ENCODE data around the gene LPO. TPM values are rescaled to one million over a fixed set of nuclear protein-coding genes. Genes with fewer than 3 reads are reported as not detected.

Gene LPO
- total RNA-seq, 2 experiments from 2014 or later = not detected

GRCh38 chr17:58247511-58248363 is 9.4 kb downstream of the LPO start:
- Mint-ChIP-seq H3K9me3 (no peaks in the 10 kb centered on the region), H3K36me3 (ENCODE audit: low read depth) (no peaks in the 10 kb centered on the region), H3K27ac (no peak overlapping the region), H3K27me3 (ENCODE audit: low read depth) (peaks cover 15% of the 10 kb centered on the region), H3K4me3 (no peak overlapping the region), H3K4me1 (ENCODE audit: low read depth) (peaks cover 11% of the 10 kb centered on the region)
- no peak for DNase-seq
- intact Hi-C loops (cut with micrococcal nuclease) = loop anchor here (2.0 to 5.0 kb wide), 3 partner anchors 45 to 169 kb away; partner anchors contain the start of gene RNF43
- CTCF ChIA-PET = interaction anchor here (0.6 to 1.4 kb wide), 4 partner anchors 11 to 186 kb away, joined by 3 to 5 read pairs (median 4); no protein-coding TSS in a partner anchor

DNA sequence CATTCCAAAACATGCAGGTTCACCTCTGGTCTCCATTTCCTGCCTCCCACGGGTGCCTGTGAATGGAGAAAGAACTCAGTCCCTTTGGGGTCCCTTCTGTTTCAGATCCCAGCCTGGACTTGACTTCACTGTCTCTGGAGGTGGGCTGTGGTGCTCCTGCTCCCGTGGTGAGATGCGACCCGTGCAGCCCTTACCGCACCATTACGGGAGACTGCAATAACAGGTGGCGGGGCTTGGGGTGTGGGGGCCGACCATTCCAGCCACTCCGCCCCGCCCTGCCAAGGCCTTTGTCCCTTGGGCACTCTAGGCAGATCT is 10.5 kb downstream of the LPO start:
- intact Hi-C loops (cut with micrococcal nuclease) = loop anchor here (1.0 to 5.0 kb wide), 4 partner anchors 47 to 198 kb away; partner anchors contain the start of gene RNF43

GRCh38 chr17:58249270-58250133 is 11.1 kb downstream of the LPO start:
- H3K4me1 Mint-ChIP-seq (ENCODE audit: low read depth) = peaks cover 11% of the 10 kb centered on the region
- CTCF ChIA-PET = interaction anchor here (0.6 to 2.1 kb wide), 28 partner anchors 8 to 357 kb away, joined by 3 to 13 read pairs (median 4); partner anchors contain the start of genes LPO, MKS1, MPO and RNF43
- peaks cover 3% of the 10 kb centered on the region for H3K27me3 Mint-ChIP-seq (ENCODE audit: low read depth)
- H3K36me3 Mint-ChIP-seq (ENCODE audit: low read depth) = no peaks in the 10 kb centered on the region
- H3K27ac Mint-ChIP-seq = no peak overlapping the region
- peak overlapping the region; percentile 72 for H3K4me3 Mint-ChIP-seq
- intact Hi-C loops (cut with micrococcal nuclease) = loop anchor here (1.0 to 5.0 kb wide), 4 partner anchors 47 to 198 kb away; partner anchors contain the start of gene RNF43
- H3K9me3 Mint-ChIP-seq = no peaks in the 10 kb centered on the region
- peak; percentile 82 for DNase-seq

More for the DNA sequence above, 10.5 kb downstream of the LPO start:
- Mint-ChIP-seq H3K27ac (no peak overlapping the region), H3K27me3 (ENCODE audit: low read depth) (peaks cover 4% of the 10 kb centered on the region), H3K4me1 (ENCODE audit: low read depth) (peaks cover 11% of the 10 kb centered on the region), H3K4me3 (peak overlapping the region; percentile 27), H3K9me3 (no peaks in the 10 kb centered on the region), H3K36me3 (ENCODE audit: low read depth) (no peaks in the 10 kb centered on the region)
- CTCF ChIA-PET = interaction anchor here (0.9 to 2.1 kb wide), 13 partner anchors 14 to 240 kb away, joined by 3 to 13 read pairs (median 7); partner anchors contain the start of gene RNF43
- DNase-seq = no peak

DNA sequence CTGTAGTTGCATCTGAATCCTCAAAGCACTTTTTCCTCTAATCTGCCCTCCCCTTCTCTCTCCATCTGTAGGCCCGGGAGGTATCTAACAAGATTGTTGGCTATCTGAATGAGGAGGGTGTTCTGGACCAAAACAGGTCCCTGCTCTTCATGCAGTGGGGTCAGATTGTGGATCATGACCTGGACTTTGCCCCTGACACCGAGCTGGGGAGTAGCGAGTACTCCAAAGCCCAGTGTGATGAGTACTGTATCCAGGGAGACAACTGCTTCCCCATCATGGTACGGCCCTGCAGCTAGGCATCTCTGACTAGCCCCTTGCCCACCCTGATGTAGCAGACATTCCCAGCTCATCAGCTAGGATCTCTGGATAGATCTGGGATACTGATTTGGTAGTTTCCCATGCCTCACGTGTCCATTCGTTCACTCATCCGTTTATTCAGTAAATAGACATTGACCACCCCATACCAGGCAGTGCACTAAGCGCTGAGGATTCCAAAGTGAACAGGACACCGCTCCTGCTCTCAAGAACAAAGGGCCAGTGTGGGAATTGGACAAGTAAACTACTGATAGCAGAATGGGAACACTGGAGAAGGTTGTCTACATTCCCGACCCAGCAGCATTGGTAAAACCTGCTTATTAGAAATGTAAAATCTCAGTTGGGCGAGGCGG is 12.1 kb downstream of the LPO start:
- no peak for DNase-seq
- CTCF ChIA-PET = interaction anchor here (0.6 to 2.1 kb wide), 28 partner anchors 9 to 447 kb away, joined by 3 to 13 read pairs (median 4); partner anchors contain the start of genes LPO, MKS1, MPO and RNF43
- H3K9me3 Mint-ChIP-seq = no peaks in the 10 kb centered on the region
- peaks cover 3% of the 10 kb centered on the region for H3K27me3 Mint-ChIP-seq (ENCODE audit: low read depth)
- intact Hi-C loops (cut with micrococcal nuclease) = no loop called here
- peaks cover 11% of the 10 kb centered on the region for H3K4me1 Mint-ChIP-seq (ENCODE audit: low read depth)
- H3K27ac Mint-ChIP-seq = no peak overlapping the region
- H3K36me3 Mint-ChIP-seq (ENCODE audit: low read depth) = no peaks in the 10 kb centered on the region
- H3K4me3 Mint-ChIP-seq = no peak overlapping the region

DNA sequence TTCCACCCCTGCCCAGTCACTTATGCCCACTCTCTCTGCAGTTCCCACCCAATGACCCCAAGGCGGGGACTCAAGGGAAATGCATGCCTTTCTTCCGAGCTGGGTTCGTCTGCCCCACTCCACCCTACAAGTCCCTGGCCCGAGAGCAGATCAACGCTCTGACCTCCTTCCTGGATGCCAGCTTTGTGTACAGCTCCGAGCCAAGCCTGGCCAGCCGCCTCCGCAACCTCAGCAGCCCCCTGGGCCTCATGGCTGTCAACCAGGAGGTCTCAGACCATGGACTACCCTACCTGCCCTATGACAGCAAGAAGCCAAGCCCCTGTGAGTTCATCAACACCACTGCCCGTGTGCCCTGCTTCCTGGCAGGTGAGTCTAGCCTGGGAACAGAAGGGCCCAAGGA is 13.8 kb downstream of the LPO start:
- H3K9me3 Mint-ChIP-seq = no peaks in the 10 kb centered on the region
- DNase-seq = no peak
- H3K36me3 Mint-ChIP-seq (ENCODE audit: low read depth) = no peaks in the 10 kb centered on the region
- H3K4me1 Mint-ChIP-seq (ENCODE audit: low read depth) = peaks cover 11% of the 10 kb centered on the region
- intact Hi-C loops (cut with micrococcal nuclease) = no loop called here
- H3K27ac Mint-ChIP-seq = no peak overlapping the region
- H3K4me3 Mint-ChIP-seq = no peak overlapping the region
- CTCF ChIA-PET = no interaction called here
- H3K27me3 Mint-ChIP-seq (ENCODE audit: low read depth) = peaks cover 4% of the 10 kb centered on the region

GRCh38 chr17:58253082-58253481 is 14.7 kb downstream of the LPO start:
- intact Hi-C loops (cut with micrococcal nuclease) = no loop called here
- CTCF ChIA-PET = no interaction called here
- no peak for DNase-seq
- Mint-ChIP-seq H3K36me3 (ENCODE audit: low read depth) (no peaks in the 10 kb centered on the region), H3K4me1 (ENCODE audit: low read depth) (peaks cover 9% of the 10 kb centered on the region), H3K9me3 (no peaks in the 10 kb centered on the region), H3K27ac (no peak overlapping the region), H3K4me3 (no peak overlapping the region), H3K27me3 (ENCODE audit: low read depth) (peaks cover 6% of the 10 kb centered on the region)

GRCh38 chr17:58254803-58255202 is 16.4 kb downstream of the LPO start:
- peaks cover 5% of the 10 kb centered on the region for H3K4me1 Mint-ChIP-seq (ENCODE audit: low read depth)
- no peak overlapping the region for H3K27ac Mint-ChIP-seq
- H3K27me3 Mint-ChIP-seq (ENCODE audit: low read depth) = peaks cover 10% of the 10 kb centered on the region
- no peak overlapping the region for H3K4me3 Mint-ChIP-seq
- intact Hi-C loops (cut with micrococcal nuclease) = no loop called here
- H3K9me3 Mint-ChIP-seq = no peaks in the 10 kb centered on the region
- CTCF ChIA-PET = interaction anchor here (0.6 to 1.2 kb wide), 2 partner anchors 63 to 396 kb away, joined by 3 read pairs; no protein-coding TSS in a partner anchor
- H3K36me3 Mint-ChIP-seq (ENCODE audit: low read depth) = no peaks in the 10 kb centered on the region
- no peak for DNase-seq

DNA sequence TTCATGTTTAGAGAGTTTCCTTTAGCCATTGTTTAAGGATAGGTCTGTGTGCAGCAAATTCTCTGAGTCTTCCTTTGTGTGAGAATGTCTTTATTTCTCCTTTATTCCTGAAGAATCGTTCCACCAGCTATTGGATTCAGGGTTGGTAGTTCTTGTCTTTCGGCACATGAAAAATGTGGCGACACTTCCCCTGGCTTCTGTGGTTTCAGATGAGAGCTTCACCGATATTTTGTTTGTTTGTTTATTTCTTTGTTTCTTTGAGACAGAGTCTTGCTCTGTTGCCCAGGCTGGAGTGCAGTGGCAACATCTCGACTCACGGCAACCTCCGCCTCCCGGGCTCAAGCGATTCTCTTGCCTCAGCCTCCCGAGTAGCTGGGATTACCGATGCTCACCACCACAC is 23.8 kb downstream of the LPO start:
- CTCF ChIA-PET = no interaction called here
- no peak for DNase-seq
- no peak overlapping the region for H3K4me3 Mint-ChIP-seq
- no peaks in the 10 kb centered on the region for H3K9me3 Mint-ChIP-seq
- H3K27me3 Mint-ChIP-seq (ENCODE audit: low read depth) = peaks cover 41% of the 10 kb centered on the region
- H3K36me3 Mint-ChIP-seq (ENCODE audit: low read depth) = no peaks in the 10 kb centered on the region
- intact Hi-C loops (cut with micrococcal nuclease) = no loop called here
- no peak overlapping the region for H3K27ac Mint-ChIP-seq
- no peaks in the 10 kb centered on the region for H3K4me1 Mint-ChIP-seq (ENCODE audit: low read depth)

DNA sequence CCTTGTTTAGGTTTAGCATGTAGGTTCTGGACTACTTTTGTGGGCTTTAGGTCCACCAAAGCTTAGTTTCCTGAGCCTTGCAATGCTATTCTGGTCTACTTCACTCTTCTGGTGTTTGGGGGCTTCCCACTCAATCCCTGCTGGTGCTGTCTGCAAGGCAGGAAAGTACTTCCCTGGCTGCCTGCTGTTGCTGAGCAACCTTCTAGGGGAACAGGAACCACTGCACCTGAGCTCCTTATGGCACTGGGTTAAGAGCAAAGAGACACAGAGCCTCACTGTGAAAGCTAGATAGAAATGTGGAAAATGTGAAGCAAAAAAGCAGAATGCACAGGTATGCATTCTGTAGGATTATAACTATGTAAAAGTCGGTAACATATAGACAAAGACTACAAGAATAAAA is 25.4 kb downstream of the LPO start:
- Mint-ChIP-seq H3K4me3 (no peak overlapping the region), H3K27me3 (ENCODE audit: low read depth) (peaks cover 39% of the 10 kb centered on the region), H3K9me3 (no peaks in the 10 kb centered on the region), H3K27ac (no peak overlapping the region), H3K36me3 (ENCODE audit: low read depth) (no peaks in the 10 kb centered on the region), H3K4me1 (ENCODE audit: low read depth) (no peaks in the 10 kb centered on the region)
- intact Hi-C loops (cut with micrococcal nuclease) = no loop called here
- CTCF ChIA-PET = interaction anchor here (0.9 kb wide), 1 partner anchor 14 kb away, joined by 3 read pairs; no protein-coding TSS in a partner anchor
- DNase-seq = no peak

- H3K27me3 Mint-ChIP-seq (ENCODE audit: low read depth) = peaks cover 35% of the 10 kb centered on the region
- no peak overlapping the region for H3K4me3 Mint-ChIP-seq
- no peaks in the 10 kb centered on the region for H3K9me3 Mint-ChIP-seq
- H3K36me3 Mint-ChIP-seq (ENCODE audit: low read depth) = no peaks in the 10 kb centered on the region
- no peak for DNase-seq
- H3K27ac Mint-ChIP-seq = no peak overlapping the region
- intact Hi-C loops (cut with micrococcal nuclease) = no loop called here
- CTCF ChIA-PET = no interaction called here
- no peaks in the 10 kb centered on the region for H3K4me1 Mint-ChIP-seq (ENCODE audit: low read depth)
These were observed 26.2 kb downstream of the LPO start for GRCh38 chr17:58264407-58265103.

- Mint-ChIP-seq H3K27me3 (ENCODE audit: low read depth) (peaks cover 33% of the 10 kb centered on the region), H3K4me1 (ENCODE audit: low read depth) (no peaks in the 10 kb centered on the region), H3K27ac (no peak overlapping the region), H3K36me3 (ENCODE audit: low read depth) (no peaks in the 10 kb centered on the region), H3K4me3 (no peak overlapping the region), H3K9me3 (no peaks in the 10 kb centered on the region)
- no peak for DNase-seq
- intact Hi-C loops (cut with micrococcal nuclease) = no loop called here
- CTCF ChIA-PET = interaction anchor here (0.6 to 0.9 kb wide), 2 partner anchors 15 to 157 kb away, joined by 4 to 7 read pairs; no protein-coding TSS in a partner anchor
These were observed 26.9 kb downstream of the LPO start for GRCh38 chr17:58265271-58265670.

All from activated naive CD4-positive, alpha-beta T cell treated with anti-CD3 and anti-CD28 coated beads for 36 hours (primary cell).